ENCODE data around the gene CDH23. TPM values are rescaled to one million over a fixed set of nuclear protein-coding genes. Genes with fewer than 3 reads are reported as not detected.

CDH23 gene
- total RNA-seq, 1 experiment from 2014 or later: 0.07 TPM

- BruUV-seq (replicated peaks): no TSS peak
- DNase-seq: no peak
- no peaks in the 10 kb centered on the region for H3K4me1 Mint-ChIP-seq (ENCODE audit: low read depth, unreplicated experiment)
- intact Hi-C loops (cut with micrococcal nuclease; ENCODE audit: unreplicated experiment): no loop called here
- H3K4me3 Mint-ChIP-seq (ENCODE audit: low read depth, unreplicated experiment): no peak overlapping the region
- CTCF ChIA-PET: interaction anchor here (0.9 to 1.2 kb wide), 2 partner anchors 11 kb away, joined by 3 read pairs; no protein-coding TSS in a partner anchor
- peaks cover 63% of the 10 kb centered on the region for H3K27me3 Mint-ChIP-seq (ENCODE audit: unreplicated experiment)
- no peaks in the 10 kb centered on the region for H3K36me3 Mint-ChIP-seq (ENCODE audit: insufficient read depth, unreplicated experiment)
- H3K9me3 Mint-ChIP-seq (ENCODE audit: low read depth, unreplicated experiment): no peaks in the 10 kb centered on the region
- no peak for TF ChIP-seq CTCF (IDR thresholded peaks at IDR 0.05; ENCODE audit: unreplicated experiment)
- H3K27ac Mint-ChIP-seq (ENCODE audit: unreplicated experiment): no peak overlapping the region
These were observed 158.0 kb downstream of the CDH23 start for GRCh38 chr10:71554671-71555070.

- no peaks in the 10 kb centered on the region for H3K4me1 Mint-ChIP-seq (ENCODE audit: low read depth, unreplicated experiment)
- intact Hi-C loops (cut with micrococcal nuclease; ENCODE audit: unreplicated experiment): no loop called here
- no peak for TF ChIP-seq CTCF (IDR thresholded peaks at IDR 0.05; ENCODE audit: unreplicated experiment)
- no peak overlapping the region for H3K4me3 Mint-ChIP-seq (ENCODE audit: low read depth, unreplicated experiment)
- H3K36me3 Mint-ChIP-seq (ENCODE audit: insufficient read depth, unreplicated experiment): no peaks in the 10 kb centered on the region
- no peak overlapping the region for H3K27ac Mint-ChIP-seq (ENCODE audit: unreplicated experiment)
- H3K27me3 Mint-ChIP-seq (ENCODE audit: unreplicated experiment): peaks cover 63% of the 10 kb centered on the region
- BruUV-seq (replicated peaks): no TSS peak
- no peaks in the 10 kb centered on the region for H3K9me3 Mint-ChIP-seq (ENCODE audit: low read depth, unreplicated experiment)
- DNase-seq: no peak
- CTCF ChIA-PET: interaction anchor here (0.9 kb wide), 1 partner anchor 10 kb away, joined by 3 read pairs; no protein-coding TSS in a partner anchor
These were observed 158.5 kb downstream of the CDH23 start for GRCh38 chr10:71555087-71555723.

- DNase-seq: no peak
- Mint-ChIP-seq H3K4me1 (ENCODE audit: low read depth, unreplicated experiment) (no peaks in the 10 kb centered on the region), H3K4me3 (ENCODE audit: low read depth, unreplicated experiment) (no peak overlapping the region), H3K27ac (ENCODE audit: unreplicated experiment) (no peak overlapping the region), H3K9me3 (ENCODE audit: low read depth, unreplicated experiment) (no peaks in the 10 kb centered on the region), H3K36me3 (ENCODE audit: insufficient read depth, unreplicated experiment) (no peaks in the 10 kb centered on the region), H3K27me3 (ENCODE audit: unreplicated experiment) (peaks cover 63% of the 10 kb centered on the region)
- CTCF ChIA-PET: no interaction called here
- intact Hi-C loops (cut with micrococcal nuclease; ENCODE audit: unreplicated experiment): no loop called here
- BruUV-seq (replicated peaks): no TSS peak
- no peak for TF ChIP-seq CTCF (IDR thresholded peaks at IDR 0.05; ENCODE audit: unreplicated experiment)
These were observed 159.0 kb downstream of the CDH23 start for GRCh38 chr10:71555724-71556119.

GRCh38 chr10:71558991-71559390, 162.3 kb downstream of the CDH23 start:
- no peaks in the 10 kb centered on the region for H3K4me1 Mint-ChIP-seq (ENCODE audit: low read depth, unreplicated experiment)
- H3K27me3 Mint-ChIP-seq (ENCODE audit: unreplicated experiment): peaks cover 89% of the 10 kb centered on the region
- H3K4me3 Mint-ChIP-seq (ENCODE audit: low read depth, unreplicated experiment): no peak overlapping the region
- no peak for DNase-seq
- intact Hi-C loops (cut with micrococcal nuclease; ENCODE audit: unreplicated experiment): no loop called here
- H3K9me3 Mint-ChIP-seq (ENCODE audit: low read depth, unreplicated experiment): no peaks in the 10 kb centered on the region
- H3K36me3 Mint-ChIP-seq (ENCODE audit: insufficient read depth, unreplicated experiment): no peaks in the 10 kb centered on the region
- no TSS peak for BruUV-seq (replicated peaks)
- H3K27ac Mint-ChIP-seq (ENCODE audit: unreplicated experiment): no peak overlapping the region
- CTCF ChIA-PET: interaction anchor here (1.1 kb wide), 1 partner anchor 11 kb away, joined by 3 read pairs; no protein-coding TSS in a partner anchor
- TF ChIP-seq CTCF (IDR thresholded peaks at IDR 0.05; ENCODE audit: unreplicated experiment): no peak
